ENCODE results near the gene CFAP97D1. TPM values are rescaled to one million over a fixed set of nuclear protein-coding genes. Genes with fewer than 3 reads are reported as not detected.

CFAP97D1 gene
- total RNA-seq, 2 experiments from 2014 or later = not detected

DNA sequence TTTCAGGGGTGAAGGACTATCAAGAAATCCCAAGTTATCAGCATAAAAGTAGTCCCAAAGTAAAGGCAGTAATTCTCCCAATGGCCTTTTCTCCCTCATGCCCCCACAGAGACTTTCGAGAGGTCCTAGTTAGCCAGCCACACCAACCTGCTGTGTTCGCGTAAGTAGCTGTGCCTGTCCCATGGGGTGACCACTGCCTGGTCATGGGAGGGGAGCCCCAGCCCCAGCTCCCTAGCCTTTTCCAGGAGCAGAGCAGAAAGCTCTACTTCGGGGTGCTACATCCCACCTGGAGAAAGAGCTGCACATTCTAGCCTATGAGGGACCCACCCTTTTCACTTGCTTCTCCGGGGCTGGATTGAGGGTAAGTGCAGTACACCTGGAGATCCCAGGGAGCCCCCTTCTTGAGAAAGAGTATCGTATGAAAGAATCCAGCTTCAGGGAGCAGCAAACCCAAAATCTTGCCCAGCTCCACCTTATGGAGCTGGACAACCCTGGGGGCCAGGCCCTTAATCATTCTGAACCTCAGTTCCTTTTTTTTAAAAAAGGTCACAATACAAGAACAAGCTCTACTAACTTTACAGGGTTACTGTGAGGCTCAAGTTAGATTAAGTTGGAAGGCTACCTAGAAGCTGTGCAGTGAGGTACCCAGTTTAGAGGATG lies 13.1 kb upstream of the CFAP97D1 start:
- H3K9me3 ChIP-seq (ENCODE audit: low read length) = no peaks in the 10 kb centered on the region
- POLR2A ChIA-PET = interaction anchor here (0.7 kb wide), 1 partner anchor 636 kb away, joined by 3 read pairs; no protein-coding TSS in a partner anchor
- no peak for TF ChIP-seq EZH2phosphoT487 (IDR thresholded peaks at IDR 0.05; ENCODE audit: borderline replicate concordance, low read depth, low read length)
- TF ChIP-seq, protein P1, sequence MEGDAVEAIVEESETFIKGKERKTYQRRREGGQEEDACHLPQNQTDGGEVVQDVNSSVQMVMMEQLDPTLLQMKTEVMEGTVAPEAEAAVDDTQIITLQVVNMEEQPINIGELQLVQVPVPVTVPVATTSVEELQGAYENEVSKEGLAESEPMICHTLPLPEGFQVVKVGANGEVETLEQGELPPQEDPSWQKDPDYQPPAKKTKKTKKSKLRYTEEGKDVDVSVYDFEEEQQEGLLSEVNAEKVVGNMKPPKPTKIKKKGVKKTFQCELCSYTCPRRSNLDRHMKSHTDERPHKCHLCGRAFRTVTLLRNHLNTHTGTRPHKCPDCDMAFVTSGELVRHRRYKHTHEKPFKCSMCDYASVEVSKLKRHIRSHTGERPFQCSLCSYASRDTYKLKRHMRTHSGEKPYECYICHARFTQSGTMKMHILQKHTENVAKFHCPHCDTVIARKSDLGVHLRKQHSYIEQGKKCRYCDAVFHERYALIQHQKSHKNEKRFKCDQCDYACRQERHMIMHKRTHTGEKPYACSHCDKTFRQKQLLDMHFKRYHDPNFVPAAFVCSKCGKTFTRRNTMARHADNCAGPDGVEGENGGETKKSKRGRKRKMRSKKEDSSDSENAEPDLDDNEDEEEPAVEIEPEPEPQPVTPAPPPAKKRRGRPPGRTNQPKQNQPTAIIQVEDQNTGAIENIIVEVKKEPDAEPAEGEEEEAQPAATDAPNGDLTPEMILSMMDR (conservative IDR thresholded peaks at IDR 0.05; ENCODE audit: low read length) = no peak
- H3K4me2 ChIP-seq (ENCODE audit: low read length) = no peak overlapping the region
- no peaks in the 10 kb centered on the region for H3K36me3 ChIP-seq (ENCODE audit: insufficient read depth, low read length)
- no peak overlapping the region for H3K4me3 ChIP-seq (ENCODE audit: low read depth, low read length, poor library complexity, severe bottlenecking)
- H3K9me2 ChIP-seq (ENCODE audit: insufficient read depth, low read length) = no peaks in the 10 kb centered on the region
- no peak overlapping the region for H3K27ac ChIP-seq (ENCODE audit: low read depth, low read length, poor library complexity, severe bottlenecking)
- peaks cover 13% of the 10 kb centered on the region for H3K4me1 ChIP-seq (ENCODE audit: insufficient read depth, low read length, poor library complexity, severe bottlenecking)
- CTCF ChIA-PET (ENCODE audit: unreplicated experiment) = no interaction called here
- H4K20me1 ChIP-seq (ENCODE audit: insufficient read depth, low read length) = no peaks in the 10 kb centered on the region
- intact Hi-C loops (cut with micrococcal nuclease; ENCODE audit: unreplicated experiment) = no loop called here
- no peaks in the 10 kb centered on the region for H3K79me2 ChIP-seq (ENCODE audit: insufficient read depth, low read depth, low read length)
- no peak for DNase-seq (ENCODE audit: low spot score)
- BruUV-seq (replicated peaks) = no TSS peak
- H2AFZ ChIP-seq (ENCODE audit: low read length) = no peak overlapping the region

DNA sequence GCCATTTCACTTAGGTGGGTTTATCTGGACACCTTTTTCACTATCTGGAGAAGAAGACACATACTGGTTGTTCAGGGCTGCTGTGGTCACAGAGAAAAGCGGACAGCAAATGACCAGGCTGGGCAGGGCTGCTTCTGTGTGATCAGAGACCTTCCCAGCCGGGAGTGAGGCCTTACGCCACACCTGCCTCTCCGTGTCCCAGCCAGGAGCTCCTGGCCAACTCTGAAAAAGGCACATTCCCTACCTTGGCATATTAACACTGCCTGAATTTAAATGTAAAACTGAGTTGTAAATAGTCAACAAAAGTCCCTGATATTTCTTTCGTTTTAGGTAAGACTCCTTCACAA lies 12.5 kb upstream of the CFAP97D1 start:
- intact Hi-C loops (cut with micrococcal nuclease; ENCODE audit: unreplicated experiment) = no loop called here
- Histone ChIP-seq H4K20me1 (ENCODE audit: insufficient read depth, low read length) (no peaks in the 10 kb centered on the region), H3K27ac (ENCODE audit: low read depth, low read length, poor library complexity, severe bottlenecking) (no peak overlapping the region), H3K9me3 (ENCODE audit: low read length) (no peaks in the 10 kb centered on the region), H3K79me2 (ENCODE audit: insufficient read depth, low read depth, low read length) (no peaks in the 10 kb centered on the region), H3K4me2 (ENCODE audit: low read length) (no peak overlapping the region), H3K9me2 (ENCODE audit: insufficient read depth, low read length) (no peaks in the 10 kb centered on the region), H3K4me3 (ENCODE audit: low read depth, low read length, poor library complexity, severe bottlenecking) (no peak overlapping the region), H3K36me3 (ENCODE audit: insufficient read depth, low read length) (no peaks in the 10 kb centered on the region), H3K4me1 (ENCODE audit: insufficient read depth, low read length, poor library complexity, severe bottlenecking) (peaks cover 13% of the 10 kb centered on the region), H2AFZ (ENCODE audit: low read length) (no peak overlapping the region)
- POLR2A ChIA-PET = interaction anchor here (0.7 kb wide), 1 partner anchor 636 kb away, joined by 3 read pairs; no protein-coding TSS in a partner anchor
- TF ChIP-seq, protein P1 (conservative IDR thresholded peaks at IDR 0.05; ENCODE audit: low read length) = no peak
- no peak for TF ChIP-seq EZH2phosphoT487 (IDR thresholded peaks at IDR 0.05; ENCODE audit: borderline replicate concordance, low read depth, low read length)
- no TSS peak for BruUV-seq (replicated peaks)
- CTCF ChIA-PET (ENCODE audit: unreplicated experiment) = no interaction called here
- no peak for DNase-seq (ENCODE audit: low spot score)

DNA sequence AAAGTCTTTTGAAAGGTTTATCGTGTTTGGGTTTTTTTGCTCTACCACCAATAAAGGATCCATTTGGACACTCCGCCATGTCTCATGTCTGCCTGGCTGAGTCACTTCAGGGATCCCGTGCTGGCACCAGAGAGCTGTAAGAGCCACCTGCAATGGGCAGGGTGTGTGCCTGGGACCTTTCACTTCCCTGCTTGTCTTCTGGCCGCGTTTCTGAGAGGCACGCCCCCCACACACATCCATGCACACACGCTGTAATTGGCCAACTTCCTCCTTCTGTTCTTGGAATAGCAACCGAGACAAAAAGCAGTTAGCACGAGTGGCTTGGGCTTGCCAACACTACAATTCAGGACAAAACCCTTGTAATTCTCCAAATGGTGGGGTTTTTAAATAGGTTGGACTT lies 11.9 kb upstream of the CFAP97D1 start:
- intact Hi-C loops (cut with micrococcal nuclease; ENCODE audit: unreplicated experiment) = no loop called here
- POLR2A ChIA-PET = no interaction called here
- Histone ChIP-seq H3K4me1 (ENCODE audit: insufficient read depth, low read length, poor library complexity, severe bottlenecking) (peaks cover 13% of the 10 kb centered on the region), H3K27ac (ENCODE audit: low read depth, low read length, poor library complexity, severe bottlenecking) (no peak overlapping the region), H4K20me1 (ENCODE audit: insufficient read depth, low read length) (no peaks in the 10 kb centered on the region), H3K36me3 (ENCODE audit: insufficient read depth, low read length) (no peaks in the 10 kb centered on the region), H3K4me3 (ENCODE audit: low read depth, low read length, poor library complexity, severe bottlenecking) (no peak overlapping the region), H3K4me2 (ENCODE audit: low read length) (peak overlapping the region; percentile 31), H2AFZ (ENCODE audit: low read length) (no peak overlapping the region), H3K9me2 (ENCODE audit: insufficient read depth, low read length) (no peaks in the 10 kb centered on the region), H3K9me3 (ENCODE audit: low read length) (no peaks in the 10 kb centered on the region), H3K79me2 (ENCODE audit: insufficient read depth, low read depth, low read length) (no peaks in the 10 kb centered on the region)
- BruUV-seq (replicated peaks) = no TSS peak
- peak; percentile 58 for DNase-seq (ENCODE audit: low spot score)
- TF ChIP-seq EZH2phosphoT487 (IDR thresholded peaks at IDR 0.05; ENCODE audit: borderline replicate concordance, low read depth, low read length) = no peak
- TF ChIP-seq, protein P1 (conservative IDR thresholded peaks at IDR 0.05; ENCODE audit: low read length) = no peak
- CTCF ChIA-PET (ENCODE audit: unreplicated experiment) = no interaction called here
